ENCODE measurements around the gene KCNQ5. TPM values are rescaled to one million over a fixed set of nuclear protein-coding genes. Genes with fewer than 3 reads are reported as not detected.

Gene KCNQ5
- total and polyA plus RNA-seq, 2 of the 8 experiments (the other 6 are each of a cell fraction or from before 2014, with no cell fraction given), result 0.83 to 1.2 TPM

DNA sequence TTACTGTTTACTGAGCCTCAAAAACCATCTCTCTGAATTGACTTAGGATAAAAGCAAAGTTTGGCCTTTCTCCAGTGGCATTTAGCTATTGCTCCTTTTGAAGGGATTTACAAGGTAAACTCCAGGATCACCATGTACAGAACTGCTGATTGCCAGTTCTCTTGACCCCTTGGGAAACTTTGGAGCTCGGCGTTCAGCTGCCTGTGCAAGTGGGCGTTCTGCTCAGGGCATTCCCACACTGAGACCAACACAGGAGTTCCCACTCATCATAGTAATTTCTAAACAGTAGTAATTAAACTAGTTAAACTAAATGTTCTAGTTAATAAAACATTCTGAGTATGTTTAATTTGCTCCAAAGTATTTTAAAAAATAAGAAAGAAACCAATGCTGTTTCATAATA lies 14.9 kb downstream of the KCNQ5 start:
- FAIRE-seq (no peak), DNase-seq (ENCODE audit: low read depth in 1 of 2, low spot score in 2 of 2) (no peak)
- H3K4me2 ChIP-seq (ENCODE audit: insufficient read depth in 1 of 2, low read depth in 2 of 2, low read length in 2 of 2), result no peak overlapping the region
- no peak overlapping the region for H3K18ac ChIP-seq (ENCODE audit: extremely low read depth, low read length)
- H3K23me2 ChIP-seq (ENCODE audit: low read depth, low read length), result no peaks in the 10 kb centered on the region
- H2BK12ac ChIP-seq (ENCODE audit: low read depth, low read length), result no peak overlapping the region
- H3K27me3 ChIP-seq (replicated peaks in 1 of 4; ENCODE audit: control insufficient read depth in 3 of 4, extremely low read depth in 1 of 4, insufficient read depth in 3 of 4, low read length in 3 of 4), result no peaks in the 10 kb centered on the region
- no peak overlapping the region for H4K8ac ChIP-seq (ENCODE audit: extremely low read depth, insufficient read depth, low read length)
- no peaks in the 10 kb centered on the region for H3K36me3 ChIP-seq (ENCODE audit: control insufficient read depth in 2 of 4, insufficient read depth in 4 of 4, low read length in 3 of 4)
- no peaks in the 10 kb centered on the region for H4K20me1 ChIP-seq (replicated peaks in 1 of 2; ENCODE audit: control insufficient read depth in 1 of 2, insufficient read depth in 2 of 2, low read length in 2 of 2)
- H3K14ac ChIP-seq (ENCODE audit: insufficient read length), result no peak overlapping the region
- H3K27ac ChIP-seq (ENCODE audit: low read depth, low read length), result no peak overlapping the region
- no peak overlapping the region for H3K56ac ChIP-seq (replicated peaks; ENCODE audit: insufficient read length, low read depth, low read length)
- WGBS, 2 experiments (ENCODE audit: extremely low coverage in 1 of 2, insufficient coverage in 1 of 2, insufficient read length in 1 of 2, insufficient replicate concordance in 2 of 2, low coverage in 1 of 2, low lambda C conversion rate in 2 of 2, missing lambda C conversion rate in 1 of 2), result 98% methylated on average over 3 of the region's 3 CpGs; no CpG with 5 or more reads in 1 of the 2 experiments
- ChIA-PET POLR2A (ENCODE audit: partially characterized antibody) (no interaction called here), CTCF (ENCODE audit: partially characterized antibody) (interaction anchor here (1.0 kb wide), 1 partner anchor 43 kb away, joined by 4 read pairs; no protein-coding TSS in a partner anchor)
- H4K91ac ChIP-seq (replicated peaks; ENCODE audit: insufficient read length, low read length), result no peak overlapping the region
- H4K5ac ChIP-seq (ENCODE audit: insufficient read length, low read depth, low read length), result no peak overlapping the region
- H3K4me1 ChIP-seq (replicated peaks in 1 of 4; ENCODE audit: control insufficient read depth in 3 of 4, insufficient read depth in 4 of 4, low read length in 3 of 4), result no peaks in the 10 kb centered on the region
- H2AFZ ChIP-seq (ENCODE audit: low read length), result no peak overlapping the region
- H3K79me2 ChIP-seq (ENCODE audit: control insufficient read depth in 1 of 2, insufficient read depth in 2 of 2, low read length in 2 of 2), result no peaks in the 10 kb centered on the region
- no peak overlapping the region for H3K4ac ChIP-seq (replicated peaks; ENCODE audit: insufficient read length, low read depth, low read length)
- H2BK5ac ChIP-seq (ENCODE audit: low read depth, low read length), result no peak overlapping the region
- H3K23ac ChIP-seq (ENCODE audit: insufficient read length), result no peak overlapping the region
- H3K9ac ChIP-seq (replicated peaks in 1 of 4; ENCODE audit: extremely low read depth in 1 of 4, low read depth in 3 of 4, low read length in 3 of 4), result no peak overlapping the region
- no peak overlapping the region for H2AK5ac ChIP-seq (ENCODE audit: low read depth, low read length)
- H2BK15ac ChIP-seq (ENCODE audit: low read length), result no peak overlapping the region
- H2BK120ac ChIP-seq (replicated peaks; ENCODE audit: low read depth, low read length), result no peak overlapping the region
- no peak overlapping the region for H2BK20ac ChIP-seq (ENCODE audit: low read length)
- H3K79me1 ChIP-seq (ENCODE audit: low read depth, low read length), result no peaks in the 10 kb centered on the region
- H3K9me3 ChIP-seq (ENCODE audit: insufficient read depth in 2 of 2, low read depth in 1 of 2, low read length in 1 of 2), result no peaks in the 10 kb centered on the region
- H3K4me3 ChIP-seq (ENCODE audit: extremely low read depth in 1 of 4, insufficient read depth in 2 of 4, low read depth in 3 of 4, low read length in 4 of 4), result no peak overlapping the region
- TF ChIP-seq EP300 (IDR thresholded peaks at IDR 0.05; ENCODE audit: borderline replicate concordance in 1 of 2, low read depth in 2 of 2, low read length in 2 of 2) (no peak), BACH1 (IDR thresholded peaks at IDR 0.05; ENCODE audit: low read length) (no peak), TAF7 (optimal IDR thresholded peaks at IDR 0.05; ENCODE audit: borderline replicate concordance, low read depth, low read length) (no peak)

Data from H1 (cell line).